Prostate gland (tissue), 2 donors: Measurements from ENCODE around the gene UBIAD1.

Source experiments
- POLR2A ChIP-seq: fragments of 450-650 bp; IDR thresholded peaks from one replicate; pipeline ENCODE4 v1.6.1; 2016; ENCODE audit warnings: antibody characterized with exemption, mild to moderate bottlenecking
- POLR2AphosphoS5 ChIP-seq: sonication (generic); formaldehyde crosslinking; IDR thresholded peaks from one replicate; pipeline ENCODE4 v1.6.1; 2017; ENCODE audit warnings: antibody characterized with exemption
- TF ChIP-seq, protein P1 (sequence below), 4 experiments: fragments of 200-600 bp in 2 of 4; fragments of 450-650 bp in 2 of 4; sonication (generic) in 2 of 4; IDR thresholded peaks; 1 replicate in 3 of 4; 2 replicates in 1 of 4; pipeline ENCODE4 v1.5.1; 2016 to 2019; ENCODE audit warnings: antibody characterized with exemption in 4 of 4, mild to moderate bottlenecking in 2 of 4, moderate library complexity in 2 of 4

DNA sequence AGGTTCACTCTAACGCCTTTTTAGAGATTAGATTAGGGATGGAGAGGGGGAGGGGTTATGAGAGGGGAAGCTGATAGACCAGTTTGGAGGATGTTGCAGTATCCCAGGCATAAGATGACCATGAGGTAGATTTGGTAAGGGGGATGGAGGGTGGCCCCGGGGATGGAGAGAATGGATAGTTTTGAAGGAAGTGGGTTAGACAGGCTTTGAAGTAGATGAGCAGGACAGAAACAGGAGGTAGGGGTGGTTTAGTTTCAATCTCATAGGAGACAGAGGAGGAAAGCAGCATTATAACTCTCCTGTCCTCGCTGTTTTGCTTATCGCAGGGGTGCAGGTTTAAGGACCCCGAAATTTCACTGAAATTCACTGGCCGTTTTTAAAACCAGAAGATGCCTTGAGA is 11.8 kb downstream of the UBIAD1 start:
- TF ChIP-seq, protein P1, sequence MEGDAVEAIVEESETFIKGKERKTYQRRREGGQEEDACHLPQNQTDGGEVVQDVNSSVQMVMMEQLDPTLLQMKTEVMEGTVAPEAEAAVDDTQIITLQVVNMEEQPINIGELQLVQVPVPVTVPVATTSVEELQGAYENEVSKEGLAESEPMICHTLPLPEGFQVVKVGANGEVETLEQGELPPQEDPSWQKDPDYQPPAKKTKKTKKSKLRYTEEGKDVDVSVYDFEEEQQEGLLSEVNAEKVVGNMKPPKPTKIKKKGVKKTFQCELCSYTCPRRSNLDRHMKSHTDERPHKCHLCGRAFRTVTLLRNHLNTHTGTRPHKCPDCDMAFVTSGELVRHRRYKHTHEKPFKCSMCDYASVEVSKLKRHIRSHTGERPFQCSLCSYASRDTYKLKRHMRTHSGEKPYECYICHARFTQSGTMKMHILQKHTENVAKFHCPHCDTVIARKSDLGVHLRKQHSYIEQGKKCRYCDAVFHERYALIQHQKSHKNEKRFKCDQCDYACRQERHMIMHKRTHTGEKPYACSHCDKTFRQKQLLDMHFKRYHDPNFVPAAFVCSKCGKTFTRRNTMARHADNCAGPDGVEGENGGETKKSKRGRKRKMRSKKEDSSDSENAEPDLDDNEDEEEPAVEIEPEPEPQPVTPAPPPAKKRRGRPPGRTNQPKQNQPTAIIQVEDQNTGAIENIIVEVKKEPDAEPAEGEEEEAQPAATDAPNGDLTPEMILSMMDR (IDR thresholded peaks at IDR 0.05): no peak
- TF ChIP-seq POLR2A (no peak), POLR2AphosphoS5 (no peak)
